Fibroblast of skin of left quadriceps (primary cell): ENCODE results near the gene DRC3.

ENCODE experiments used
- DNase-seq, 2 experiments: peaks; one replicate each; pipeline ENCODE4 v3.0.0-alpha.2; 2013; ENCODE audit warnings: low read depth in 2 of 2

Gene DRC3

DNA sequence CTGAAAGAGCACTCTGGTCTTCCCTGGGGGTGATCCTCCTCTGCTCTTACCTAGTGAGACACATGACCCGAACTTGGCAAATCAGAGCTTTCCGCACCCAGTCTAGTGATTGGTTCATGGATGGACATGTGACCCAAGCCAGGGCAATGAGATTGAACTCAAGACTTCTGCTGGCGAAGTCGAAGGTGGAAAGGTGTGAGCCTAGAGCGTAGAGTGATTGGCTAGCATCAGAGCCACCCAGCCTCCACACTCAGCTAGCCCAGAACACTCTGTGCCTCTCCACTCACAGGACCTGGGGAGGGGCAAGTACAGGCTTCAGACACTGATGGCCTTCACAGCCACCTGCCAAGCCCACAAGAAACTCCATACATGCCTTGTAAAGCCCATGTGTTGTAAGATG, 48.7 kb downstream of the DRC3 start:
- no peak for DNase-seq

DNA sequence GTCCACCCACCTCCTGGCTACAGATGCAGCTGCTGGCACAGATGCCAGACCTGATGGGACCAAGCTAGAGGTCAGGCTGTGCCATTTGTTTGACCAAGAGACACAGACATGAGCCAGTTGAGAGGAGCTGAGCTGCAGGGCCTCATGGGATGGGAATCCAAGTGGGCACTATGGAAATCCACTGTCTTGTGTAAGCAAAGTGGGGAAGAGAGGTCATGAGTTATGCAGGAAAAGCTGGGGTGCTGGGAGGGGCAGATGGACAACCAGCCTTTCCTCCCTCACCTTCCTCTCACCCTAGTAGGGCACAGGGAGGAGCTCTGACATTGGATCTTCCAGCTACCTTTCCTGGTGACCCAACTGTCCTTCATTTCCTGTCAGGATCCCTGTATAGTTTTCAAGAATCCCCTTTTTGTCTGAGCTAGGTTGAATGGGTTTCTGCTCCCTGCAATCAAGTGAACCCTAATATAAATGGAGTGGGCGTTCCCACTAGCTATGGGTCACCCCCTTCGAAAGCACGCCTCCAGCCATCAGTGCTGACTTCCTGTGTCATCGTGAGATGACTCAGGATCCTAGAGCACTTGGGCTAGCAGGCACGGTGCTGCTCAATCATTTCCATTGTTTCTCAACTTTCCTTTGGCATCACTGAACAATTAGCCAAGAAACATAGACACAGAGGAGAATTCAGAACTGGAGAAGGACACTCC, 52.7 kb downstream of the DRC3 start:
- no peak for DNase-seq

DNA sequence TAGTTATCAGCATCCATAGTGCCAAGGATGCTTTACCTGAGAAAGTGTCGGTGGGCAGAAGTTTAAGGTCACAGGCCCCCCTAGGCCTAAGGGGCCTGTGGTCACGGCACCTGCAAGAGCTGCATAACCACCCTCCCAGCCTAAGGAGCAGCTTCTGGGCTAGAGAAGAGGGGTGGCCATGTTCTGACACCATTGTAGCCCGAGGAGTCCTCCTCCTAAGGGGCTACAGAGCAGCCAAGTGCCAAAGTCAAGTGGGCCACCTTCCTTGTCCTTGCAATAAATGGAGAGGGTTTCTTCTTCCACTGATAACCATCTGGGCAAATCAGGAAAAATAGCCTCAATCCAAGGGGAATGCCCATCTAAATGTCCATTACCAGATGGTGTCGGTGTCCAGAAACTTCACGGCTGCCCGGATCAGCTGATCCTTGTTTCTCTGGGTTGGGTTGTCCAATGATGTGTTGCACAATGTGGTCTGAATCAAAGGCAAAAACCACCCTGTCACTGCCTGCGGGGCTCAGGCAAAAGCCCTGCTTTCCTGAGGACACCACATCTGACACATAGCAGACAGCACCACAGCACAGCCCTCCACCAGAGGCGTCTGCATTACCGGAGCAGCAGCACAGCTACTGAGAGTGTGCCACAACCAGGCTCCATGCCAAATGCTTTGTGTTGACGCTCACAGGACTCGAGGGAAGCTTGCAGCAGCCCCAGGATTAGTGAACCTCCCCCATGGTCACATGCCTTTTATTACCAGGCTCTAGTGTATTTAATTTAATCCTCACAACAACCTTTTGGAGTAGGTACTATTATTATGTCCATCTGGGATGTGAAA, 53.5 kb downstream of the DRC3 start:
- DNase-seq, result peak; percentile 40 to 52

DNA sequence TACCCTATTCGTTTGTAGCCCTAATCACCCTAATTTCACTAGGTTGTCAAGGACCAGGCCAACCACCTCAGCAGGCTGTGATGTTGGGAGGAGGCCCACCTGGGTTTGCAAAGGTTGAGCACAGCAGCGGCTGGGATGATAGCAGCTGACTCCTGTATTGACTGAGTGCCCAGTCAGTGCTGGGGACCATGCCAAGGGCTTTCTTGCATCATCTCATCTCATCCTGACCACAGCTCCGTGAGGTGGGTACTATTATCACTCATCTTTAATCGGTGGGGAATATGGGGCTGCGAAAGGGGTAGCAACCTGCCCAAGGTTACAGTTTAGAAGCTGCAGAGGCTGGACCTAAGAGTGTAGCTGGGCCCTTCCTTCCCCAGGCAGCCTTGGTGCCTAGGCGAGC, 54.6 kb downstream of the DRC3 start:
- DNase-seq, result no peak

DNA sequence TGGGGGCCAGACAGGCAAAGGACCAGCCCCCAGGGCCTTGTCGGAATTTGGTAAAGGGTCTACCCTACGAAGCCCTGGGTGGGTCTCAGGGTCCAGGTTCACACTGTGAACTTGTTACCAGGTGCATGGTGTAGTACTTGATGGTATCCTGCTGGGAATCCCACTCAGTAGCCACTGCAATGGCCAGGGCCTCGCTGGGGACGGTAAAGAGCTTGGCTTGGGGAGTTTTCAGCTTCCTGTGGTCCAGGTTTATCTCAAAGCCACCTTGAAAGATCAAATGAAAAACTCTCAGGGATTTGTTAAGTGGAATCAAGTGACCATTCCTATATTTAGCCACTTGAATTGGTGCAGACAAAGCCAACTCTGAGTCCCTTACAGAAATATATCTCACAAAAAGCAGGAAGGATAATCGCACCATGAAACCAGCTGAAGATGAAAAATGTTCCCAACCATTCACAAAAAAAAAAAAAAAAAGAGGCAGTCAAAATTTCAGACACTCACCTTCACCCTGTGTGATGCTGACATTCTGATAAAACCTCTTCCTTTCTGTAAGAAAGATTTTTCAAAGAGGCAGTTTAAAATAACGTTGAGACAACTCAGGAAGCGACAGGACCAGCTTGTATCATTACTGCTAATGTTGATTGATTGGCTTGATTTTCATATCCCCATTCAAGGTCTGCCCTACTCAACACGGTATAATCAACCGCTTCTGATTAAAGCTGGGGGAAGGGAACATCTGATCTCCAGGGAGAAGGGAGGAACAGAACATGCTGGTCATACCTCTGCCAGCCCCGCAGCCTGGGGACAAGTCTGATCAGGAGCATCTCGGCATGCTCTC, 55.7 kb downstream of the DRC3 start:
- no peak for DNase-seq

DNA sequence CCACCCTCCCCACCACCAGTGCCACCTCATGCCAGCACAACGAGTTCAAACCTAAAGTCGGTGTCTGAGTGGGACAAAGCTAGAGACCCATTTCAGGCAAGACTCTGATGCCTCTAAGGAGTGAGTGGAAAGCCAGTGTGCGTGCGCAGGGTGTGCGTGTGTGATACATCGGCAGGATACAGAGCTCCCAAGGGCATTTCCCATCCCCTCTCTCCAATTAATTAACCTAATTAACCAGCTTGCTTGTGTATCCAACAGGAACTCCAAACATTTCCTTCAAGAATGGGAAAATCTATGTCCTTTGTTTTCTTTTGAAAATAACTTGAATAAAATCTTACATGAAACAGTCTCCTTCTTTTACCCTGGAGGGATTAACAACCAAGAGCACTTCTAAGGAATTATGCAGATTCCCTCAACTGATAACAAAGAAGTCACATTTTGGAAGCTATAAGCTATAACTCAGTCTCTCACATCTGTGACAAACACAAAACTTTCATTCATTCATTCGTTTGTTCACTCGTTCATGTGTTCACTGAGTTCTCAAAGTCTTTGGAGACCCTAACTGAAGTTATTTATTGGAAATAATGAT, 56.4 kb downstream of the DRC3 start:
- no peak for DNase-seq

DNA sequence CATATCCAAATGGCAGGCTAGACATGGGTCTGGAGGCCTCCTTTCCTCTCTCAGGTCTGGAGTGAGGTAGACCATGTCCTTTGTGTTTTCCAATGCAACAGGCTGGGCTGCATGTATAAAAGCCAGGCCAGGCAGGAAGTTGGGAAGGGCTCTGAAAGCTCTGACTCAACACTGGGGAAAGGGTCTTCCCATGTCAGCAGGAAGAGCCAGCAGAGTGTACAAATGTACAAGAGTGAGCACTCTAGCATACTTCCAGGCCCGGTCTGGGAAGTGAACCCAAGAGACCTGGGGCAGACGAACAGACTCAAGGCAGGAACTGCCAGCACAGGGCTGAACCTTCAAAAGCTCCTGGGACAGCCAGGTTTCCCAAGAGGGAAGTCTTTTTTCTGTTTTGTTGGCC, 59.3 kb downstream of the DRC3 start:
- DNase-seq, result no peak

DNA sequence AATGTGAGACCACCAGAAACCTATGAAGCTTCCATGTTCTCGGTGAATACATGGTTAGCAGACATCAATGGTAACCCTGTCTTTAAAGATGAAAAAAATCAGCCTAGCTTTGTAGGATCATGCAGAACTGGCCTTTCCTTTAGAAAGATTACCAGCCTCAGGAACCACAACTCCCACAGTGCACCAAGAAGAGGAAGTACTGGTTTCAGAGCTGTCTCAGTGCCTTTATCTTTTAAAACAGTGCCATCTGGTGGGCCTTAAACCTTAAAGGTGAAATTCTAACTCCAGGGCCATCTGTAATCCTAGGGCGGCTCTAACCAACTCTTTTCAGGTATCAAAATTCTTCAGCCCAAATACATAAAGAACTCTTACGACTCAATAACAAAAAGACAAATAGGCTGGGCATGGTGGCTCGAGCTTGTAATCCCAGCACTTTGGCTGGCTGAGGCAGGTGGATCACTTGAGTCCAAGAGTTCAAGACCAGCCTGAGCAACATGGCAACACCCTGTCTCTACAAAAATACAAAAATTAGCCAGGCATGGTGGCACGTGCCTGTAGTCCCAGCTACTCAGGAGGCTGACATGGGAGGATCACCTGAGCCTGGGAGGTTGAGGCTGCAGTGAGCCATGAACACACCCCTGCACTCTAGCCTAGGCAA, 60.9 kb downstream of the DRC3 start:
- peak; percentile 63 to 71 for DNase-seq

DNA sequence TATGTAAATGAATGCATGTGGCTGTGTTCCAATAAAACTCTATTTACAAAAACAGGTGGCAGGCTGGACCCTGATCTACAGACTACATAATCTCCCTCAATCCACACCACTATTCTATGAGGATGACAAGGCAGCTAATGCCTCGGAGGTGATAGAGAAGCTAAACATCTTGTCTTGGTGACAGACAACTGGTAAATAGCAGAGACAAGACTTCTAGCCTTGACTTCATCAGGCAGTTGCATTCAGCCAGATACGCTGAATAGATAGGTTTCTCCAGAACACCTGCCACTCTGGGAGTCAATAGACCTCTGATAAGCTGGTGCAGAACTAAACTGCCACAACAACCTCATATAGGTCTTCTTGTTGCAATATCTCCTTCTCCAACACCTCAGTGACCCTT, 63.0 kb downstream of the DRC3 start:
- DNase-seq, result no peak

DNA sequence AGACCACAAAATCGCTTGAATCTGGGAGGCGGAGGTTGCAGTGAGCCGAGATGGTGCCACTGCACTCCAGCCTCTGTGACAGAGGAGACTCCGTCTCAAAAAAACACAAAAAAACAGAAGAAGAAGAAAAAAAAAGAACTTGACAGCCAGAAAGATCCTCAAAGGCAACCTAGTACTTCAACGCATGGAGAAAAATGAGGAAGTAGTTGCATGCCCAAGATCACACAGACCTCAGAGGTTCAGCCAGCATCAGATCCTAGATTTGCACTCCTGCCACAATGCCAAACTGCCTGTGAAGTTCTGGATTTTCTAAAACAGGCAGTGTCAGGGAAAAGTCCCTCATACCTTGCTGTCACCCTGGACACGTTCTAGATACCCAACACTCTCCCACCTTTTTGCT, 64.8 kb downstream of the DRC3 start:
- no peak for DNase-seq

DNA sequence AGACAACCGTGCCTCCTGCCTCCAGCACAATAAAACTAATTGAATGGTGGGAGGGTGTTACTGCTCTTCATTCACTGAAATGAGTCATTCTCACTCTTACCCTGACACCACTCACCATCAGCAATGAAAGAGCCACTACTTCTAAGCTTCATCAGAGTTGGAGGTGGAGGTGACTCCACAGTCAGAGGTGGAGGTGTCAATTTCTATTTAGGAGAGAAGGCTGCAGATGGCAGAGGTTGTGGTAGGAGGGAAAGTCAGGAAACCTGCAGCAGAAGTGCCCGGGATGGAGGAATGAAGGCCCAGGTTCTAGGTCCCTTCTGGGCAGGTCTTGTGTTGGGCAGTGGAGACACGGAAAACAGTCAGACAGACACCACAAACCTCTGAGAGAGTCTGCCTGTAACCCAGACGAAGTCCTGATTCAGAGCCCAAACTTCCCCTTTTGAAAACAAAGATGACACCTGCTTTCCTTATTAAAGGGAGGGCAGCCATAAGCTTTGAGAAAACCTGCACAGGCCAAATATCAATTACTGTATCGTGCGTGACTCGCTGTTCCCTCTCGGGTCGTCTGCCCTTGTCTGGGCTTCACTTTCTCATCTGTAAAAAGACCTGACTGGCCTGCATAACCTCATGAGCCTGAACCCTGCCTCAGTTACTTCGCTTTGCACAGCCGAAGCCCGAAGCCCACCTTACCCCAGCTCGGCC, 65.6 kb downstream of the DRC3 start:
- no peak for DNase-seq

DNA sequence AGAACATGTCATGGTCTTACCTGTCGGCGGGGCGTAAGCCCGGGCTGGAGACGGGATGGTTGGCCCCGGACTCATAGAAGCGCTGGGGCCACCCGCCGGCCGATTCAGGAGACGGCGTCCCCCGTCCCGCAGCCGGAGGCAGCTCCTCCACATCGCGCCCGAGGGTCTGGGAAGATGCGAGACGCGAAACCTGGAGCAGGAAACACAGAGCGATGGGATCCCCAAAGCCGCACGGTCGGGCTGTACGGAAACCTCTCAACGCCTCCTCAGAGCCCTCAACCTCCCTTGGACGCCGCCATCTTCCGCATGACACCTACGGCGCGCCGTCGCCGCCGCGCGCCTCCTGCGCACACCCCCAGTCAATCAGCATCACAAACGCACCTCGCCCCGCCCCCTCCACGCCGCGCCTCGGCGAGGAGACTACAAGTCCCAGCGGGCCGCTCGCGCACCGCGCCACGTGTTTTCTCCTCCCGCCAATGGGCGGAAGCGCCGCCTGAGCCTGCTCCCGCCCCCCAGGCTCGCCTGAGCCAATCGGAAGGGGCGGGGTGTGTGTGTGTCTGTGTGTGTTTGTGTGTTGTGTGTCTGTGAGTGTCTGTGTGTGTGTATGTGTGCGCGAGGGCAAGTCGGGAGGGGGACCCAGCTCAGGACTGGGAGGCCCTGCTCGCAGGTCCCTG, 66.3 kb downstream of the DRC3 start, which contains the start of the genes ATPAF2 and GID4:
Gene ATPAF2, minus strand, starts transcription at position 308 of the 674 bp plus-strand sequence. Its CDS starts 155 bp downstream, at position 153.
Gene GID4, plus strand, starts transcription at position 548 of the 674 bp plus-strand sequence. Its CDS starts 57 bp downstream, at position 605.
- peak; percentile 97 to 98 for DNase-seq

DNA sequence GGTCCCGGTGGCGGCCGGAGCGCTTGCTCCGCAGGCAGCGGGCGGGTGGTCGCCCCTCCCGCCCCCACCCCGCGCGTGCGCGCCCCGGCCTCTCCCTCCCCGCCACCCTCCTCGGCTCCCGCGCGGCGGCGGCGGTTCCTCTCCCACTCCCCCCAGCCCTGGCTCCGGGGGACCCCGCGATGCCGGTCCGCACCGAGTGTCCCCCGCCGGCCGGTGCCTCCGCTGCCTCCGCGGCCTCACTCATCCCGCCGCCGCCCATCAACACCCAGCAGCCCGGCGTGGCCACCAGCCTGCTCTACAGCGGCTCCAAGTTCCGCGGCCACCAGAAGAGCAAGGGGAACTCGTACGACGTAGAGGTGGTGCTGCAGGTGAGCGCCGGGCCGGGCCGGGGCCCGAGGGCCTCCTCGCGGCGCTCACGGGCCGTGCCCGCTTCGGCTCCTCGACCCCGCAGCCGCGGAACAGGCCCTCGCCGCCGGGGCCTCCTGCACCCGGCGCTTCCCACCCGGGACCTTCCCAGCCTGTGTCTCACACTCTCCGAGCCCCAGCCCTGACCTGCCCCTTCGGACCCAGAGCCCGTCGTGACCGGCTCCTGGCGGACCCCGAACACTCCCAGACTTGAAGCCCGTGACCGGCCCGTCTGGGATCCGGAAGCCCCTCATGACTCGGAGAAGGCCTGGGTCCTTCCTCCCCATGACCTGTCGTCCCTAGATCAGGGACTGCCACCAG, 67.0 kb downstream of the DRC3 start:
- DNase-seq, result no peak

DNA sequence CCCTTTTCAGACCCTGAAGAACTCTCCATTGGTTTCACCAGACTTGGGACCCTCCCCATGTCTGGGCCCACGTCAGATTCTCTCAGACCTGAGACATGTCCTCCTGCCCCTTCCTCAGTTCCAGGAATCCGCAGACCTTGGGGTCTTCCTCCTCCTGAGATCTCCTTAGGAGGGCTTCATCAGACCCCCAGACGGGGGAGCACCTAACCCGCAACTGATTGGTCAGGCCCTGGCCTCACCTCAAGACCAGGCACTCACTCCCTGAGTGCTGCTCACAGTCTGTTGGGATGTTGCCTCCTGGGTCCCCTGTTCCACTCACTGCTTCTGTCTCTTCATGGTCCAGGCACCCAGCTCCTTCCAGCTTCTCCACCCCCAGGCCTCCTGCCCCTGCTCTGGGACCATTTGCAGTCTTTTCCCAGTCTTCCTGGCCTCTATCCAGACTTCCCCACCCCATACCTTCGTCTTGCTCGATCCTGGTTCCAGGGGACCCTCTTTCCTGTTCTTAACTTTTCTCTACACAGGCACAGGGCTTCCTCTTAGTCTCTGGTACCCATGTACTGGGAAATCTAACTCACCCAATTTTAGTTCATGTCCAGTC, 67.7 kb downstream of the DRC3 start:
- DNase-seq, result no peak

DNA sequence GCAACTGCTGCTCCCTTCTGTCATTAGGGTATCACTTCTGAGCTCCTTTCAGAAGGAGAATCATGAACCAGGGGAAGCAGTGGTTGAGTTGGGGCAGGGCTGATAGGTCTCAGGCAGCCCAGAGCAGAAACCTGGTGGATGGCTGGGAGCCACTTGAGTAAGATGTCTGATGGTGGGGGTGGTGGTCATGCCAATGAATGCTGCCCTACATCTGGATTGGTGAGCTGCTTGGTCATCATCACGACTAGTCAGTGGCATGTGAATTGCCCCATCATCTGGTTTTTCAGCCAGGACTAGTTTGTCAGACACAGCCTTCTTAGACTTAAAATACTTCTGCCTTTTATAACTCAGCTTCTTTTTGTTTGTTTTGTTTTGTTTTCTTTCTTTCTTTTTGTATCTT, 69.1 kb downstream of the DRC3 start:
- DNase-seq, result no peak

DNA sequence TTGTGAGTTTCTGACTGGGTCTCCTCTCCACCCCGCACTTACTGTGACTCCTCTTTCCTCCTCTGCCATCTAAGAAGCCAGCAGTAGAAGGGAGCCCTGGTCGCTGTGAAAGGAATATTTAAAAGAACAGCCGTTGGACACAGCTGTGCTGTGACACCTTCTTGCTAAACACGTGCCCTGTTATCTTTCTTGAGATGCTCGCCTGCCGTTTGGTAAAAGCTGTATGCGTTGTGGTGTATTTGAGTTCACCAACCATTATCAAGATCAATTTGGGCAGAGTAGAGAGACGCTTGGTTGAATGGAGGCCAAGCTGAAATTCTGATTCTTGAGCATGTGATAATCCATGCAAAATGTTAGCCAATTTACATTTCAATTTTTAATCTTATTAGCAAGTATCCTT, 70.3 kb downstream of the DRC3 start:
- DNase-seq, result no peak

DNA sequence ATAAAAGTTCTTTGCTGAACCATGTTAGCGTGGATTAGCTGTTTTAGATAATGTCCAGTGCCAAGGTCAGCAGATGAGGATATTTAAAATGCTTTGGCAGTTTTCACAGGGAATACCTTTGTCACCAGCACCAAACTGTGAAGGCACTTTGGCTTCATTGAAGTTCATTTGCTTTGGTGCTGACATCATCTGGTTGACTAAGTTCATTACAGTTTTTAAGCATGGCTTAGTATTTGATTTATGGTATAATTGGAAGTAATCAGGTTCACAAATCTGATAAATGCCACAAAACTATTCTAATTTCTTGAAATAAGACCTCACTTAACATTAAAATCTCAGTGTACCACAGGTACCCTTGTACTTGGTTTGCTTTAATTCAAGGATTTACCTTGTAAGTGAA, 70.8 kb downstream of the DRC3 start:
- DNase-seq, result no peak

DNA sequence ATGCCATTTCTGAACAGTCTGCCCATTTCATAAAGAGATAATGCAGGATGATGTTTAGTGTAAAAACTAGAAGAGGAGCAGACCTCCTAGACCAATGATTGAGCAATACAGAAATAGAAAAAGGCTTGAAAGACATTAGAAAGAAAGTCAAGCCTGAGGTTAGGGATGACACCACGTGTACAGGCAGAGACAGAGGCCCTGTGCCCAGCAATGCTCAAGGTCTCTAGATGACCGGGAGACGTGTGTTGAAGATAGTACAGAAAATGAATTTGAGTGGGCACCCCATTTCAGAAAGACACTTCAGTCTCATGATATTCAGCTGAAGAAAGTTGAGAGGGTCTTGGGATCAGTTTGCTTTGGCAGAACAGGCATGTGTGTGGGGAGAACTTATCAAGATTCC, 71.9 kb downstream of the DRC3 start:
- DNase-seq, result no peak
